H1 (cell line): ENCODE data around the gene CELF2.

ENCODE experiments used
- BCL11A ChIP-seq, 2 experiments: IDR thresholded peaks; one replicate each; pipeline ENCODE4 v1.6.1; 2011; ENCODE audit warnings: low read depth in 2 of 2, low read length in 2 of 2, mild to moderate bottlenecking in 2 of 2
- CTCF ChIP-seq, 3 experiments: IDR thresholded peaks; 1 replicate in 2 of 3; 2 replicates in 1 of 3; pipeline versions ENCODE4 v1.5.1 to v1.6.1; 2011; ENCODE audit warnings: low read length in 3 of 3, mild to moderate bottlenecking in 3 of 3, inconsistent platforms in 2 of 3, low read depth in 1 of 3, moderate library complexity in 1 of 3; ENCODE audit not compliant: insufficient read depth in 1 of 3; ENCODE audit errors: control extremely low read depth in 1 of 3
- JUND ChIP-seq: IDR thresholded peaks from 2 replicates; pipeline ENCODE4 v1.6.1; 2011; ENCODE audit warnings: mild to moderate bottlenecking, improper control_type of control experiment, low read length
- POLR2A ChIP-seq, 2 experiments: IDR thresholded peaks; 1 replicate in 1 of 2; 2 replicates in 1 of 2; pipeline ENCODE4 v1.6.1; 2011; ENCODE audit warnings: low read depth in 2 of 2, low read length in 2 of 2, mild to moderate bottlenecking in 2 of 2; ENCODE audit errors: control extremely low read depth in 1 of 2

GRCh38 chr10:10992961-10993714 is 24.5 kb upstream of the CELF2 start:
- no peak for TF ChIP-seq POLR2A (IDR thresholded peaks at IDR 0.05; ENCODE audit: control extremely low read depth in 1 of 2, low read depth in 2 of 2, low read length in 2 of 2)
- TF ChIP-seq JUND: no peak
- no peak for TF ChIP-seq CTCF (IDR thresholded peaks at IDR 0.05; ENCODE audit: control extremely low read depth in 1 of 3, insufficient read depth in 1 of 3, low read depth in 1 of 3, low read length in 3 of 3)
- no peak for TF ChIP-seq BCL11A (IDR thresholded peaks at IDR 0.05; ENCODE audit: low read depth in 2 of 2, low read length in 2 of 2)
